ENCODE data around the gene DDHD1.

Gene DDHD1

DNA sequence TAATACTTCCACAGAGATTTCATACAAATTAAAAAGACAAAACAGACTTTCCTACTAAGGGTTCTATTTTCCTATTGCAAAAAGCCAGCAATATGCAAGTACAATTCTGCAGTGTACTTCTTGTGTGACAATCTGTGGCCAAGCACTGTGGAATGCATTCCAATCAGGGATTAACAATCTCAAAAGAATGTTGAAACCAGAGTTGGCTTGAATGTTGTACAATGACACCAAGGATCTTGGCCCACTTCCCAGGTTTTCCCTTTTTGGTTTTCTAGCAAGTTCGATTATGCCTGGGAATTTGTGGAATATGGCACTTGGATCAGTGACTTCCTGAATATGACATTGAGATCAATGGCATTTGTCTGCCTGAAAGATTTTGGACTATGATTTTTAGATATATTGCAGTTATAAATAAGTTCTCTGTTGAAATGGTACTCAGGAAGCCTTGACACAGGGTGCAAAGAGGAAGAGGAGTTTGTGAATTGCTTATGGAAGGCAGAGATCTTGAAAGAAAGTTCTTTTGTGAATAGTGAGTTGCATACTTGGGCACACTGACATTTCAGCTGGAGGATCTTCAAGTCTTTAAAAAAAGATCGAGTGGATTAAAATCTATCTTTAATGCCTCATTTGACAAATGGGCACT lies 120.8 kb downstream of the DDHD1 start:
- no peak for DNase-seq

DNA sequence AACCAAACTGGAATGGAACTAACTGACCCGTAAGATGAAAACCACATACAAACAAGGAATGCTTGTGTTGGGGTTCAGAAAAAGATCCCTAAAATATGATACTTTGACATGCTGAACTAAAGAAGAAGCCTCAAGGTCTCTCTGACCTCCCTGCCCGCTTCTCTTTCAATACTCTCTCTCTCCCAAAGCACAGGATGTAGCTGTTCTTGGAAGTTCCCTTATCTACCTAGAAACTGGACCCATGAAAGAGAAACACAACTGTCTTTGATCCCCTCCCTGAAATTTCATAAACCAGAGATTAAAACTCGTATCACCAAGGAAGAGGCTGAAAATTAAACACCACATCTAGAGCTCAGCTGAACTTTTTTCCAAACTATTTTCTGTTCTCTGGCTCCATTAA lies 125.6 kb downstream of the DDHD1 start:
- DNase-seq, result no peak

DNA sequence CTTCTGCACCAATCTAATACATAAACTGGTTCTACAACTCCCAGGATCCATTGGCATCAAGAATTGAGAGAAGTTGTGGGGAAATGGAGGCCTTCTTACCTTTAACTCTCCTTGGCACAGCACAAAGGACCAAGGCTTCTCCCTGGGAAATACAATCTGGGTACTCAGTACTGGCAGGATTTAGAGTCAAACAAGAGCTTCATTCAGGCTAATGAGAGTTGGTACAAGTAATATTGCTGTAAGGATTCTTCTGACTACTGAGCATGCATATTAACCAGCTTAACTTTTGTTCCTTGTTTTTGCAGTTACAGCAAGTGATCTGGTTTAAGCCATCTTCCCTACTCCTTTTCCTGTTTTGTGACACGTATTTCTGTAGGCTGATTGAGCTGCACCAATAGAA lies 126.1 kb downstream of the DDHD1 start:
- no peak for DNase-seq

DNA sequence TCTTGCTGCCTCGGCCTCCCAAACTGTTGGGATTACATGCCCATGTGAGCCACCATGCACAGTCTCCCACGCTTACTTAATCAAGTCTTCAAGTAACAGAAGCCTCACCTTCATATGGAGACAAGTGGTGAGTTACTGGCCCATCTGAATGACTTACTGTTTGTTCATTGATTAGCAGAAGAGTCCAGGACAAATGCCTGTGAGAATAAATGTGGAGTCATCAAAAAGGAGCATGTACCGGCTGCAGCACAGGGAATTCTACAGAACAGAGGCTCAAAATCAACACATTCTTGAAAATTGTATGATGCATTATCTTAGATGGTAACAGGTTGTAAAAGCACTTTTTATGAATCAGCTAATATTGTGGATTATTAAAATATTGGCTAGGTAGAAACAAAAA lies 129.8 kb downstream of the DDHD1 start:
- DNase-seq, result no peak

DNA sequence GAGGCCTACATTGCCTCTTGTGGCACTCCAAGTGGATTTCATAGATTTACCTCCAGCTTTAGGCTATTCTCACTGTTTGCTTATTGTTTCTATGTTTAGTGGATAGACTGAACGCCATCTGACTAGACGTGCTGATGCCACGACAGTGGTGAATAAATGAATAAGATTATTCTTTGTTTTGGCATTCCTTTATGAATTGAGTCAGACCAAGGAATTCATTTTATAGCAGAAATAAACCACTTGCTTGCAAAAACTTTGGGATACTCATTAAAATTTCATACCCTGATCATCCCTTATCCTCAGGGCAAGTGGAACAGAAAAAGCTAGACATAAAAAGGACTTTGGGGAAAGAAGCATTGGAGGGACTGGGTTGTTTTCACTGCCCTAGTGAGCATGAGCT lies 130.5 kb downstream of the DDHD1 start:
- no peak for DNase-seq

DNA sequence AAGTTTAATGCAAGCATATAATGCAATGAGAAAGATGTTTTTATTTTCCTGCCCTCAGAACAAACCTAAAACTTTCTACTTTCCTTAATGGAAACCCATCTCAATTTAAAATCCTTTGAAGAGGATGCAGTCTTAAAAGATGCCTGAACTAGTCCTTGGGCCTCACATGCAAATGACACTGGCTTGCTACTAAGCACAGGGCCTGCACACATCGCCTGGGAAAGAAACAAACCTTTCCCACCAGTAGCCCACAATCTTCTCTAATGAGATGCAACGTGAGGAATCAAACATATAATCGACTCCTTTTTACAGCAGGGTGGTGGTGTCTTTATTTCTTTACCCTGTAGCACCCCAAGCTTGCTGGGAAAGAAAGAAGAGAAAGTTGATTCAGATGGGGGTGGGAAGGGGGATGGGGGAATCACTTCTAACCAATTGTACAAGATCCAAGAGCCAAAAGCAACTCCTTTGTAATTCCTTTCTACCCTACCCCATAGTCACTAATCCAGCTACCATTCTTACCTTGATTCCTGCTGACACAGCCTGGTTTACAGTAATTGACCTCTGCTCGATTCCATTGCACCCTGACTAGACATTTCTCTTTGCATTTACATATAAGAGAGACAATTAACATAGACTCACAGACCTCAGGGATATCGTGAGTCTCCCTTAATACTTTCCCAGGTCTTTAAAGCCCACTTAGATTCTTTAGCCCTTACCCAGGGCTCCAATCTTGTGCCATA lies 132.8 kb downstream of the DDHD1 start:
- DNase-seq, result no peak

DNA sequence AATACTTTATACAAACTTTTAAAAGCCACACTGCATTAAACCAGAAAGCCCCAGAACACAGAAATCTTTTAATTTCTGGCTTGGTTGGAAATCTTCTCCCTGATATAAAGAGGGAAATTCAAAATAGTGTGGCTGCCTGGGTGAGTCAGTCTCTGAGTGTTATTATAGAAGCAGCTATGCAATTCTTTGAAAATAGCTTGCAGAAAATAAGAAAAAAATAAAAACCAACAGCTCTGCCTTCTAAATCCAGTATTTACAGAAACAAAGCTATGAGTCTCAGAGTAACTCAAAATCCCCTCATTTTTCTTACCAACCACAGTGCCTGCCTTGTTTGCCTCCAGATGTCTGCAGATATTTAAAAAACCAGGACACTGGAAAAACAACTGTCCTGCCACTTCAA lies 133.7 kb downstream of the DDHD1 start:
- DNase-seq, result no peak

DNA sequence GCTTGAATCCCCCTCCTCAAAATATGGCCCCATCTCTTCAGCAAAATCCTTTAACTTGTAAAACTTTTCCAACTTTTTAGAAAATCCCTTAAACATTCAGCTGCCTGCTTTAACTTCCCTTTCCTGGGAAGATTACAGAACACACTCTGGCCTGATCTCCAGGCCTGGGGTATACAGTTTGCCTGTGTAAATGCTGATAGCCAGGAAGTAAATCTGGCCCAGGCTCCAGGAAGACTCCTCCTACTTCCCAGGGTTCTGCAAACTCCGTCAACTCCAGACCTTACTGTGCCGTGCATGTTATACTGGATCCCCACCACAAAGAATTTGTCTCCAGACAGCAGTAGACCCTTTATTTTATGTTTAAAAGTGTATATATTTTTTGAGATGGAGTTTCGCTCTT lies 135.3 kb downstream of the DDHD1 start:
- no peak for DNase-seq

DNA sequence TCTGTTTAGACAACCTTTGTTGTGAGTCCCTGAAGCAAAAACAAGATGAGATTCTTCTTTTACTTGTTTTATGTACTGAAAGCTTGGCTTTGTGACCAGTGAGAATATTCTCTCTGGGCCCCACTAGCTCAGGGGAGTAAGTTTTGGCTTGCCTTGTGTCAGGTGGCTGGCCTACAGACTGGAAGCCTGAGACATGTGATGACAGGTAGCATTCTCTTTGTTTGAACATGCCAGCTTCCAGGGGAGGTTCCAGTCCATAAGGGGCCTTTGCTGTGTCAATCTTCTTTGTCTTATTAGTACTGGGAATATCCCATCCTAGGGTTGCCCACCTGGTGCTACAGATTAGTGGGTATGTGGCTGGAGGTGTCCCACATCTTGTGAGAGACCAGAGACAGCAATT lies 136.2 kb downstream of the DDHD1 start:
- no peak for DNase-seq

DNA sequence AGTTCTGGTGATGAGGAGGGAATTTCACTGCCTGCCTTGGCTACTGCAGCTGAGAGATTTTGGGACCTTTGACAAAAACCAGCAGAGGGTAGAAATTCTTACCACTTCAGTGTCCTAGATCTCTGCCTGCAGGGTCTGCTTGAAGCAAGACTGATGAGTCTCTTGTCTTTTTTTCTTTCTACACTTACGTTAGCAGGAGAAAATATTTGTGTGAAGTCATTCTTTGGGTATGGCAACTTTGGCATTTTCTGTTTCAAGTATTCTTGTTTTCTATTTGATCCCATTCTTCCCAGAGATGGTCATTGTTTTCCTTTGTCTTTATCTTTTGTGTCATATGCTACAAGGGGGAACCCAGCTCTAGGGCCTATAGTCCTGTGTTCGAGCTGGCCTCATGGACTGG lies 136.6 kb downstream of the DDHD1 start:
- DNase-seq, result no peak

DNA sequence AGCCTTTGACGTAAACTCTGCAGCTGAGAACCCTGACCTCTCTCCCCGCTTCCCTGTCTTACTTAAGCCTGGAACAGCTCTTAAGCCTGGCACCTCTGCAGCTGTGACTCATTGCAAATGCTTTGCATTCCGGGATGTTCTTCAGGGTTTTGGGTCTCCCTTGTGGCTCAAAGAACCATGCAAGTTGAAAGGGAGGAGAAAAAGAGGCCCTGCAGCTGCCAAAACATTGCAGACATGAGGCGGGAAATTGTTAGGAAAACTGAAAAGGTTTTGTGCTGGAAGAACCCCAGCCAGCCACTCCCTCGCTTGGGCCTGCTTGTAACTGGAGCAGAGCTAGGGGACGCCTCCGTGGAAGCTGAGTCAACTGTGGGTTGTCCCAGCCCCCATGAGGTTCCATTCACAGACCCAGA lies 142.1 kb downstream of the DDHD1 start:
- DNase-seq, result no peak

DNA sequence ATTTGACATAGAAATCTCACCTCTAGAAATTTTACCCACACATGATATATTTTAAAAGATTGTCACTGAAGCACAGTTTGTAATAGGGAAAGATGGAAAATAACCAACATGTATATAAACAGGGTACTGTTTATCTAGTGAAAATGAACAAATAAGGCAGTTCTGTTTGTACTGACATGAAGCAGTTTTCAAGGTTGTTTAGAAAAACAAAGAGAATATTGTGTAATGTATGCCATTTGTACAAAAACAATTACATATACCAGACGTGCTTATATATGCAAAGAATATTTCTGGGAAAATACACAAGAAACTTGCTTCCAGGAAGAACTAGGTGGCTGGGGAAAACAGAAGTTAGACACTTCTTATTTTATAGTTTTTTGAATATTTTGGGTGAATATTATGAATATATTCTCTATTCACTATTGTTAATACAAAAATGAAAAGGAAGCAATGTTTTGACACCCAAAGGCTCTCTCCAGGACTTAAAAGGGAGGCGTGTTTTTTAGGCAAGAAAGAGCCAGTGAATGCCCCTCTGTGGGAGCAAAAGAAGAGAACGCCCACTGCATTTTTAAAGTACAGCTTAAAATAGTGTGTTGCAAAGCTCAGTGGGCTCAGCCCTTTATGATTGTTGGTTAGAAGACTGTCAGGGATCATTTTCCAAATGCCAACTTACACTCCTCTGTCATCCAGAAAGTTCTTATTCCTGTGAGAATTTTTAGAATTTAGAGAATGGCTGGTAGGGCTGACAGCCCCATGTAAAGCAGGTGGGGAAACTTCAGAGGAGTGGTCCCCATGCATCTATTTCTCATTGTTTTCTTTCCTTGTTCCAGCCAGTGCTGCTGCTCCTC lies 142.7 kb downstream of the DDHD1 start:
- no peak for DNase-seq

DNA sequence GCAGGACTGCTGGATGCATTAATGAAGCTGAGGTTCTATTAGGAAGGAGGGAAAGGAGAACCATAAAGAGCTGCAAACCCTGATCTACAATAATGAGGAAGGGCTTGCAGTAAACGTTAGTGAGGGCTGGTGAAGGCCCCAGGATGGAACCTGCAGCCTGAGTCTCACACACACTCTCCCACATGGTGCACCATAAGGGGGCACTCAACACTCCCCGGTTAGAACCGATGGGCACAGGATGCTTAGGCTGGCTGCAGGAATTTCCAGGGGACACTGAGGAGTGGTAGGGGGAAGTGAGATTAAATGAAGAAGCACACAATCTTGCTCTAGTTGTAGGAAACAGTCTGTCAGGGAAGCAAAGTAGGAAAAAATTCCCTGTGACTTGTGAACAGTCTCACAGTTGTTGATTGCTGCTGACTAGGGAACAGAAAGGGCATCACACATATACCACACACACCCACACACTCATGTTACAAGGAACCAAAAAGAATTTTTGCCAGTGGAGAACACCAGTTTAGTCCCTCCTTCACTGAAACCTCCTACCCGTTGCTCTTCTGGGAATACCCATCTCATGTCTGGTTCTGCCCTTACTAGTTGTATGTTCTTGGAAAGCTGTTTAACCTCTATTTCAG lies 146.1 kb downstream of the DDHD1 start:
- no peak for DNase-seq

DNA sequence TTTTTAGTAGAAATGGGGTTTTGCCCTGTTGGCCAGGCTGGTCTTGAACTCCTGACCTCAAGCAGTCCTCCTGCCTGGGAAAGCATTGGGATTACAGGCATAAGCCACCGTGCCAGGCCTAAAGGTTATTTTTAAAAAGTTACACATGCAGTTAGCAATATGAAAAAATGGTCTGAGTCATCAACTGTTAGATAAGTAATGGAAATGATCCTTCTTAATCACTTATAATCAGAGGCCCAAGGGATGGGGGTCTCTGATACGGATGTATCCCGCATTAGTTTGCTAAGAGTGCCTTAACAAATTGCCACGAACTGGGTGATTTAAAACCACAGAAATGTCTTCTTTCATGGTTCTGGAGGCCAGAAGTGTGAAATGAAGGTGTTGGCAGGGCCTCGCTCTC lies 148.1 kb downstream of the DDHD1 start:
- DNase-seq, result no peak

DNA sequence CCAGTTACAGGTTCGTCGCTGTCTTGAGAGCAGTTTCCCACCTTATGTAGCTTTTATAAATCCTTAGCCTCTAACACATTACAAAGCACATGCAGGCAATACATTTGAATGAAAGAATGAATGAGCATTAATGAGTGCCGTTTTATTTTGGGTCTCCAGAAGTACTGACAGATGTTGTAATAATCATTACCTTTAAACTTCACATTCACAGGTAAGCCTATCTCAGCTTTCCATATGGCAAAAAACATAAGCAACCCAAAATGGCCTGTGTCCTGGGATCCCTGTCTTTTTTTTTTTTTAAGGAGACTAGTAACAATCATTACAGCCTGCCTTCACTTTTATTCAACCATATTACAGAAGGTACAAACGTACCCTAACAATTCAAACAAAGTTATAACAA lies 149.3 kb downstream of the DDHD1 start:
- DNase-seq, result no peak

DNA sequence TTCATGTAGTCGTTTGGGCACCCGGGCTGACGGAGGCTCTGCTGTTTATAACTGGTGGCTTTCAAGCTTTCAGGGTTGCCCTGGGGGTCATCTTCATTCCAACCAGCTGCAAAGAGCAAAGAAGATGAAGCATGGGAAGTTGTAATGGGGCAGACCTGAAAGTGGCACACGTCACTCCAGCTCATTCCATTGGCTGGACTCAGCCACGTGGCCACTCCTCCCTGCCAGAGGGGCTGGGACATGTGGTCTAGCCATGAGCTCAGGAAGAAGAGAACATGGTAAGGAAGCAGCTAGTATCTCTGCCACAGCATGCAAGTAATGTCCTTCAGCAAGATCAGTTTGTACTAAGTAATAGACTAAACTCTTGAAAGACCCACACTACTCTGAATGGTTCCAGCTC lies 150.5 kb downstream of the DDHD1 start:
- DNase-seq, result no peak

DNA sequence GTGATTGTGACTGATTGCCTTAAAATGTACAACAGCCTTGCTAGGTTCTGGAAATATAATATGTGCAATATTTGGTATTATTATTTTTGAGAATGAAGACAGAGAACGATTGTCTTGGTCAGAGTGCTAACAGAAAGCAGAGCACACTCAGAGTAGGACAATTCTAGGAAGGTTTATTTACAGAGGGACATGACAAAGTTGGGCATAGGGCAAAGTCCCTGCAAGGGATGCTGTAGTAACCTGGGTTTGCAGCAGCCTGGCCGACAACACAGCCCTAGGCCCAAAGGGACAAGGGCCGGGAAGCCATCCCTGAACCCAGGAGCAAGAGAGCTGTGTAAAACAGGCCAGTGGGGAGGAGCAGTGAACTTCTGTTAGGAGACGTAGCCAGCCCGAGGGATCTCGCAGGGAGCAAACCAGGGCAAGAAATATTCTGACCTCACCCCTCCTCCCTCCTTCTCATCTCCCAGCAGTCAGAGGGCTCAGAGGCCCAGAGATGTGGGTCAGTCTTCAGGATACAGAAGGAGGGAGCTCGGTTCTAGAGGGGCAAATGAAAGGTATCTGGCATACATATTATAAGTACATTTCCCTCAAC lies 151.2 kb downstream of the DDHD1 start:
- DNase-seq, result no peak

DNA sequence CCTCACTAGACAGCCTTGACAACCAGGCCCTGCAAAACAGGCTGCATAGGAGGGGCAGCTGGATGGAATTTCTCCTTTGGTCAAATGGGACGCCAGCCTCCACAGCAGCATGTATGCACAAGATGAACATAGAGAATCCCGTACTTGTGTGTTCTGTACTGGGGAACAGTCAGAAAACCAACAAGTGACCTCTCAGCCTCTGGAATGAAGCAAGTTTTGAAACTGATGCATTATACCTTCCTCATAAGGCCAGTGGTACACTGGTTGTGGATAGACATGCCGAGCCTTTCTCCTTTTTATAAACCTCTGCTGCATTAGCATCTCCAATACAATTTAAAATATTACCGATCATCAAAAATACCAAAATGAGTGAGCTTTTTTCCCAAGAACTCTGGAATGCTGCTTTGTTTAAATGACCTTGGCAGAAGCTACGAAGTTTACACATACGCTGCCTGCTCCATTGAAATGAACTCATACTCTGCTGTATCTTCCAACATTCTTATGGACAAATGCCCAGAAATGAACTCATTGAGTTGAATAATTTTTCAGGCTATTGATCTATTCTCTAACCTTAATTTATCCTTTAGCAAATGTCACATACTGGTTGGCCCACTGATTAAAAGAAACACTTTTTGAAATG lies 154.6 kb downstream of the DDHD1 start:
- DNase-seq, result no peak

DNA sequence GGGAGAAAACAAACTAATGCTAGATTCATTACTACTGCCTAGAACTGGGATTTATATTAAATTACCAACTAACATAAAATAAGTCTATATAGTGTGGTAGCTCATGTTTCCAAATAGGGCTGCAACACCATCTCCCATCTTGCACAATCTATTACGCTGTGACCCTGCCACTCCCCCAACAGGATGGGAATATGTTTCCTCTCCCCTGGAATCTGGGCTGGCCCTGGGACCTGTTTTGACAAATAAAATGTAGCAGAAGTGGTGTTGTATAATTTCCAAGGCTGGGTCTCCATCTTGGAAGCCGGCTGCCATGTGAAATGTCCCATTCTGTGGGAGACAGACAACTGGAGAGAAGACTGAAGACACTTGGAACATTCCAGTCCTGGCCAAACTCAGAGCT lies 156.6 kb downstream of the DDHD1 start:
- no peak for DNase-seq

DNA sequence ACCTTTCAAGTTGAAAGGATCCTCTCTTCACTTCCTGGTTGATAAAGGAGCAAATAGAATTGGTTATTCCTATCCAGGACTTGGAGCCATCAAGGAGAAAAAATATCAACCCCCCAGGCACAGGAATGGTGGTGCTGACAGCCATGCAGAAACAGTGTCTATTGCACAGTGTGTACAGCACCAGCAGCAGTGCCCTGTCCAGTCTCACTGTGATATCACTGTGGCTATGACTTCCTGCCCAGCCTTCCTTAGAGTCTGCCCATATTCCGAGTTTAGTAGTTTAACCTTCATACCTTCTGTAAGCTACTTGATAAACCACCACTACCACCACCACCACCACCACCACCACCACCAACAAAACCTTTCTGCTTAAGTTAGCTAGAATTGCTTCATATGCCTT lies 157.1 kb downstream of the DDHD1 start:
- DNase-seq, result no peak

DNA sequence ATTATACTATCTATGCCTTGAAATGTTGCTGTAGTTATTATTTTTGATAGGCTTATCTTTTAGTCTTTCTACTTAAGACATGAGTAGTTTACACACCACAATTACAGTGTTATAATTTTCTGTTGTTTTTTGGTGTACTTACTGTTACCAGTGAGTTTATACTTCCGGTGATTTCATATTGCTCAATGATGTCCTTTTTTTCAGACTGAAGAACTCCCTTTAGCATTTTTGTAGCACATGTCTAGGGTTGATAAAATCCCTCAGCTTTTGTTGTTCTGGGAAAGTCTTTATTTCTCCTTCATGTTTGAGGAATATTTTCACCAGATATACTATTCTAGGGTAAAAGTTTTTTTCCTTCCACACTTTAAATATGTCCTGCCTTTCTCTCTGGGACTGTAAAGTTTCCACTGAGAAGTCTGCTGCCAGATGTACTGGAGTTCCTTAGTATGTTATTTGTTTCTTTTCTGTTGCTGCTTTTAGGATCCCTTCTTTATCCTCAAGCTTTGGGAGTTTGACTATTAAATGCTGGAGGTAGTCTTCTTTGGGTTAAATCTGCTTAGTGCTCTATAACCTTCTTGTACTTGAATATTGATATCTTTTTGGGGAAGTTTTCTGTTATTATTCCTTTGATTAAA lies 160.8 kb downstream of the DDHD1 start:
- no peak for DNase-seq

DNA sequence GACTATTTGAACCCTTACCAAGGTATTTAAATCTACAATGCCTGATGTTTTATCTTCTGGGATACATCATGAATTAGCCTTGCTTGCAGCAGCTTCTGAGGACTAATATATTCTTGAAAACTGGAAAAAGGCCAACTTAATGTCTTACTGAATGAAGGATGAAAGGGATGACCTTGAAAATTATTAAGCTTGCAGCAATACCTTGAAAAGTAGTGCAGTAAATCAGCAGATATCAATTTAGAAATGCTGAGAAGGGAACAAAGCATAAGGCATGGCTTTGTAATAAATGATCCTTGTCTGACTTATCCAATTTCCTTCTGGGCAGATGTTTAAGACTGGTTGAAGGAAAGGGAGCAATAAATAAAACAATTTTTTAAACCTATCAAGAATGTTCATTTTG lies 165.0 kb downstream of the DDHD1 start:
- DNase-seq, result no peak

All from NCI-H2029 treated with DMSO at 0.1 percent for 48 hours (cell line).